Right lobe of liver (tissue), 4 donors: ENCODE measurements around the gene CHL1.

ENCODE experiments used
- POLR2A ChIP-seq: fragments of 450-650 bp; IDR thresholded peaks from one replicate; pipeline ENCODE4 v1.6.1; 2017; ENCODE audit warnings: antibody characterized with exemption, mild to moderate bottlenecking
- TF ChIP-seq, protein P1 (sequence below), 4 donors: fragments of 200-600 bp in 3 of 4; fragments of 450-650 bp in 1 of 4; IDR thresholded peaks; one replicate each; pipeline versions ENCODE4 v1.5.1 to v1.8.0; 2016 to 2022; ENCODE audit warnings: antibody characterized with exemption in 4 of 4, mild to moderate bottlenecking in 2 of 4
- donor health status: DM: no; HTN: no; CAD: no.
- donor health status: DM: no; HTN: no; CAD: no.
- donor health status: DM: no; HTN: yes; CAD: no.

DNA sequence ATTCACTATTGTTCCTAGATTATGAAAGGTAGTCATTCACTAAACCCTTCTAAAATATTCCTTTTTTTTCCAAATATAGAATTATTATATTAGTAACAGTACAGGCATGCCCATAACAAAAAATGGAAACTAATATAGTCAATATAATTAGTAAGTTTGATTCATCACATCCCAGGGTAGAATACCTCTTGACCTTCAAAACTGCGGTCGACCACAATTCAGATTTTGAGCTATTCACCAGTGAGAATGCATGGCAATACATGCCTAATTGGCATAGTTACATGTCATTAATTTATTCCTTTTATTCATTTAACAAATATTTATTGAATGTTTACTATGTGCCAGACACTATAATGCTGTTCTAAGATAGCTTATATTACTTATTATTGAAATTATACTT lies 98.0 kb downstream of the CHL1 start:
- TF ChIP-seq, protein P1, sequence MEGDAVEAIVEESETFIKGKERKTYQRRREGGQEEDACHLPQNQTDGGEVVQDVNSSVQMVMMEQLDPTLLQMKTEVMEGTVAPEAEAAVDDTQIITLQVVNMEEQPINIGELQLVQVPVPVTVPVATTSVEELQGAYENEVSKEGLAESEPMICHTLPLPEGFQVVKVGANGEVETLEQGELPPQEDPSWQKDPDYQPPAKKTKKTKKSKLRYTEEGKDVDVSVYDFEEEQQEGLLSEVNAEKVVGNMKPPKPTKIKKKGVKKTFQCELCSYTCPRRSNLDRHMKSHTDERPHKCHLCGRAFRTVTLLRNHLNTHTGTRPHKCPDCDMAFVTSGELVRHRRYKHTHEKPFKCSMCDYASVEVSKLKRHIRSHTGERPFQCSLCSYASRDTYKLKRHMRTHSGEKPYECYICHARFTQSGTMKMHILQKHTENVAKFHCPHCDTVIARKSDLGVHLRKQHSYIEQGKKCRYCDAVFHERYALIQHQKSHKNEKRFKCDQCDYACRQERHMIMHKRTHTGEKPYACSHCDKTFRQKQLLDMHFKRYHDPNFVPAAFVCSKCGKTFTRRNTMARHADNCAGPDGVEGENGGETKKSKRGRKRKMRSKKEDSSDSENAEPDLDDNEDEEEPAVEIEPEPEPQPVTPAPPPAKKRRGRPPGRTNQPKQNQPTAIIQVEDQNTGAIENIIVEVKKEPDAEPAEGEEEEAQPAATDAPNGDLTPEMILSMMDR (IDR thresholded peaks at IDR 0.05) = no peak
- TF ChIP-seq POLR2A = no peak
